Stimulated activated CD4-positive, alpha-beta T cell treated with anti-CD3 and anti-CD28 coated beads, Interleukin-12 subunit alpha, Interleukin-12 subunit beta, amount 100 ng/mL, for 48 hours (primary cell): ENCODE data around the gene COL16A1.

ENCODE experiments used
- DNase-seq, 3 donors: peaks; one replicate each; pipeline ENCODE4 v3.0.0-alpha.2; 2020; ENCODE audit warnings: low read depth in 2 of 3, low spot score in 1 of 3

The COL16A1 gene

DNA sequence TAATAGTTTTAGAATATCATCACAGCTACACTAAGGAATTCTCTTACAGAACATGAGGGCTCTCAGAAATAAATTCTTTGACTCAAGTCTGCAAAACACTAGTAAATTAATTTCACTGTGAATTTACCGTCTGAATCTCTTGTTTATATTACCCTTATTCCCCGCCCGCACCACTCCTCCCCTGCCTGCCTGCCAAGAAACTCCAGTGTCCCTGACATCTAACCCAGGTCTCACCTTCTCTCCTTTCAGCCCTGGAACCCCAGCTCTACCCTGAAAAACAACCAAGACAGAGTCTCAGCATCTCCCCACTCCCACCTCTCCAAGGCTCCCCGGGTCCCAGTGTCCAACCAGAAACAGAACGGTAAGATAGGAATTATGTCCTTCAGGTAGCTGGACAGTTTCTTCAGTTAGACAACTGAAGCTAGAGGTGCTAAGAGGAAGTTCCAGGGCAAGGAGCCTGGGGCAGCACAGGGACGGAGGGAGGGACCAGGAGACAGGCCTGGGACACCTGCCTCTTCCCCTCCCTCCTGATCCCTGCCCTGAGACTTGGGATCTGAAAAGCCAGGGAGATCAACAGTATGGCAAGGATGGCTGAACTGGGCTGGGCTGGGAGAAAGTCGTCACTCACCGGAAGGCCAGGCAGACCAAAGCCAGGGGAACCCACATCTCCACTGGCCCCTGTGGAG is 15.4 kb downstream of the COL16A1 start:
- no peak for DNase-seq

DNA sequence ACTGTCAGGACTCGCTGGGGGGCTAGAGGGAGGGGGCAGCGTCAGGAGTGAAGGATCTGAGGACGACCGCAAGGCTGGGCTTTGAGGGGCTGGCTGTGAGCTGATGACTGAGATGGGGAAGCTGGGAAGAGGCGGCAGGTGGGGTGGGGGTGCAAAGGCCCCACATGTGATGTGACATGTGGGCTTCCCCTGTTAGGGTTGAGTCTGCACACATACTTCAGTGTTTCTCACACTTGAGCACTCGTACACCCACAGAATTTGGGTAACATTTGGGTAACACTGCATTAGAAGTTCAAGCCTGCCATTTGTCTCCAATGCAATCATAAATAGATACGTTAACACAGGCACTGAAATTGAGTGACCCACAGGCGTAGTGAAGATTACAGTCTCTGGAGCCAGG is 16.2 kb downstream of the COL16A1 start:
- no peak for DNase-seq

DNA sequence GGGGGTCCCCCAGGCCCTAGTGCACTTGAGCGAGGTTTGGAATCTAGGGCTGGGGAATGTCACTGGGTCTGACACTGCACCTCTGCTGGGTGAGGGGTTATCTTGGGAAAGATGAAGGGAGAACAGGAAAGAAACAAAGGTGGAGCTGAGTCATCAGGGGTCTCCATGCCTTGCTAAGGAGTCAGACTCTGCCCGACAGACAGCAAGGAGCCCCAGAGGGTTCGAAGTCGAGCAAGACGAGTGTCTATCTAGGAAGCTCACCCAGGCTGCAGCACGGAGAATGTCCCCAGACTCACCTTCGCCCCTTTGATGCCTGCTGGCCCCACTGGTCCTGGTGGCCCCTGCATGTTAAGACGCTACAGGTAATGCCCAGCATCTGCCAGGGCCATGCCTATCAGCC is 18.0 kb downstream of the COL16A1 start:
- DNase-seq = no peak

DNA sequence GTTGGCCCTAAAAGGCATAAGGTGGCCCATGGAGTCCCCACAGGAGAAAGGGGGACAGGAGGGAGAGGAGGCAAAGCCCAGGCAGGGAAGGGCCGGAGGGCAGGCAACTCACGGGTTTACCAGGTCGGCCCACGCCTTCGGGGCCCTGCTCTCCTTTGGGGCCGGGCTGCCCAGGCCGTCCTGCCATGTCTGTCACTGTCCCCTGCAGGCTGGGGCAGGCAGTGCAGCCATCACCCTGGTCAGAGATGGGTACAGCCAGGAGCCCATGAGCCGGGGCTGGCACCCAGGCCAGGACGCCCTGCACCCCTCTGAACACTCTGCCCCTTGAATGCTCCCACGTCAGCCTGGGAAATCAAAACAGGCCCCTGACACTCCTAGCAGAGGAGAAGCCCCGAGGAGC is 19.8 kb downstream of the COL16A1 start:
- no peak for DNase-seq

DNA sequence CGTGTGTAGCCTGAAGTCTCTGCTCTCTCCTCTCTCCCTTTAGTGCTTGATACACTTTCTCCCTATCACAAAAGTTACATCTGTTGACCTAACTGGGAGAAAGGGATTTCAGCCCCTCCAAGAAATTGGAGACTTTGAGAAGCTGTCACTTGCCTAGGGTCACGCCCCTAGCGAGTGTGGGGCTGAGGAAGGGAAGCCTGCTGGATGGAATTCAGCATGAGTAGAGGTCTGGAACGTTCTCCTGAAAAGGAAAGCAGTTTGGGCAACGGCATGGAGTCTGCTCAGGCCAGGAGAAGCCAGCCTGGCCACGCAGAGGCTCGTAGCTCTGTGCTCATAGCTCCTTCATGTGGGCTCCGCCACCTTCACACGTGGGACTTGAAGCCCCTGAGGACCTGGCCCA is 22.4 kb downstream of the COL16A1 start:
- DNase-seq = no peak

DNA sequence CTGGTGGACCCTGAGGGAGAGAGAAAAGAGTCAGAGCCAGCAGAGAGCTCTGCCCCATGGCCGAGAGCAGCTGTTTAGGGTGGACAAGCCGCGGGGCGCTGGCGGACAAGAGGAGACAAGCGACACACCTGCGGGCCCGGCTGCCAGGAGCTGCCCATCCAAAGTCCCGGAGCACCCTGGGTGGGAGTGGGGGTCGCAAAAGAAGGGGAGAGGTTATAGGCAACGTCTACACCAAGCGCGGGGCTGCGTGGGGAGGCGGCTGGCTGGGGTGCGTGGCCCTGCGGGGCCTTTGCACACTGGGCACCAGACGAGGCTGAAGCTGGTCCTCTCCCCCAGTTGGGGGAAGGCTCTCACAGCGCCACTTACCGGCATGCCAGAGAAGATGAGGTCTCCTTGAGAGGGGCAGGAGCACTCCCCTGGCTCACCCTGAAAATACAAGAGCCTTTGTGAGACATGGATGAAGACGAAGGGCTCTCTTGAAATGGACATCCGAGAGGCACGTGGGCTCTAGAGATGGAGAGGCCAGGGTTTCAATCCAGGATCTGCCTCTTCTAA is 24.1 kb downstream of the COL16A1 start:
- no peak for DNase-seq

DNA sequence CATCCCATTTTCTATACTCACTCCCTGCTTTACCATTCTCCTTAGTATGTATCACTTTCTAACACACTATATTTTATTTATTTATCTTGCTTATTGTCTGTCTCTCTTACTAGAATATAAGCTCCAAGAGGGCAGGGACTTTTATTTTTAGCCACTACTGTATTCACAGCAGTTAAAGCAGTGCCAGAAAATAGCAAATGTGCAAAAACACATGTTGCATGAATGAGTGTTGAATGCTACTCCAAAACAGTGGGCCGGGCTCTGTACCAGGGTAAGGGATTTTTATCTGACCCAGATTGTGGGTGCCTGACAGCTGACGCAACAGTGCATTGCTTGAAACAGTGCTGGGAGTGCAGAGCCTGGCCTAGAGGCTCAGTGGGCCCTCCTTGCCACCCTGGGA is 24.7 kb downstream of the COL16A1 start:
- no peak for DNase-seq

DNA sequence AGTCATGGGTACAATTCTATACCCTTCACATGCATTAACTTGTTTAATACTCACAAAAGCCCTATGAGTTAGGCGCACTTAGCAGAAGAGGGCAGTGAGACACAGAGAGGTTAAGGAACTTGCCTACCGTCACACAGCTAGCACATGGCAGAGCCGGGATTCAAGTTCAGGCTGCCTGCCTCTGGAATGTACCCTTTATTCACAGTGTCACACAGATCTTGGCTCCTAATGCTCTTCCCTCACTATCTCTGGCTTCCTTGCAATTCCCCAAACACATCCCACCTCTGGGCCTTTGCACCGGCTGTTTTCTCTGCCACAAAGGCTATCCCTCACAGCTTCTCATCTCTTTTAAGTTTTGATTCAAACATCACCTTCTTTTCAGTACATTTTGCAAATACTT is 25.1 kb downstream of the COL16A1 start:
- DNase-seq = no peak

DNA sequence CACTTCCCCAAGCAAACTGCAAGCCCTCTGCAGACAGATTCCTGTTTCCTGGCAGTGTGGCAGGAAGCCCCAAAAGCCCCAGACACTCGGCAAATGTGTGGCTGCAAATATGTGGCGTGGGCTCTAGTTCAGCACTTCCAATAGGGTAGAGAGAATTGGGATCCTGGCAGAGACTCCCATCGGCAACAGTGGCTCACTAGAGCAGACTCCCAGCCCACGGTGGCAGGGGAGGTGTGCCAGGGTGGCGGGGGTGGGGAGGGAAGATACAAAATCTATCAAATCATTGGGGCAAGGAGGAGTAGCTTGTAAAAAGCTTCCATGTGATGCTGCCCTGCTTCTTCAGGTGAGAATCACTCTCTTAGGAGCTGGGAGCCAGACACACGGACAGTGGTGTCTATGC is 25.9 kb downstream of the COL16A1 start:
- no peak for DNase-seq

DNA sequence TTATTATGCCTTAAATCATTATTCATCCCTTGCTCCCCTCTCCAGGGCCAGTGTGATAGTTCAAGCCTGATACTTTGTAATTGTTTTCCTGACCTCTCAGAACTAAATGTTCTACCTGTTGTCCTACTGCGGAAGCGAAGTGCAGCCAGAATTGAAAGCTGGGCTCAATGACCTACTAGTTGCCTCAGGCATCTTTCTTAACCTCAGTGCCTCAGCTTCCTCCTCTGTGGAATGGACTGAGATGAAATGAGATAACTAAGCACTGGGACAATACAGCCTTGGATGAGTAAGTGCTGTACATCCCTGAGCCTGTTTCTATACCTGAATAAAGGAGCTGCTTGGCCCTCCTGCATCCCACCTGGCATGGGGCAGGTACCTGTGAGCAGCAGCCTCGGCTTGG is 26.4 kb downstream of the COL16A1 start:
- no peak for DNase-seq

DNA sequence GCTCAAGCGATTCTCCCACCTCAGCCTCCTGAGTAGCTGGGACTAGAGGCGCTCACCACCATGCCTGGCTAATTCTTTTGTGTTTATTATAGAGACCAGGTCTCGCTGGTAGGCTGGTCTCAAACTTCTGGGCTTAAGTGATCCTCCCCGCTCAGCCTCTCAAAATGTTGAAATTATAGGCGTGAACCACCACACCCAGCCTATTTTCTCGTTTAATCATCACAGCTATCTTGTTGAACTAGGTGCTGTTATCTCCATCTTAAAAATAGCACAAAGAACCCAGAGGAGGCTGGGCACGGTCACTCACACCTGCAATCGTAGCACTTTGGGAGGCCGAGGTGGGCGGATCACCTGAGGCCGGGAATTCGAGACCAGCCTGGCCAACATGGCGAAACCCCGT is 28.1 kb downstream of the COL16A1 start:
- DNase-seq = no peak

DNA sequence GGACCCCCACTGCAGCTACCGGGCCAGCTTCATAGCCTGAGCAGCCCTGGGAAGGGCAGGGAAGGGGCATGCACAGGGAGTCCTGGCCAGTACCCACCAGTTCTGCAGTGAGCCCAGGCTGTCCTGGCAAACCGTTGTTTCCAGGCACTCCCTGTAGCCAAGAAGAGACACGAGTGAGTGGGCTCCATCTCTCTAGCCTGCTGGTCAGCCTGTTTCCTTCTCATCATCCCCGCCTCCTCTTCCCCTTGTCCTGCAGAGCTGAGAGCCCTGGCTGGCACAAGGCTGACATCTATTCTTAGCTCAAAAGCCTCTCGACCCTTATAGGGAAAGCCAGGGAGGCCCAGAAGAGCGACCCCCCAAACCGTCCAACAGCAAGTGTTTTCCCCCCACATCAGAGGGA is 28.7 kb downstream of the COL16A1 start:
- DNase-seq = no peak

DNA sequence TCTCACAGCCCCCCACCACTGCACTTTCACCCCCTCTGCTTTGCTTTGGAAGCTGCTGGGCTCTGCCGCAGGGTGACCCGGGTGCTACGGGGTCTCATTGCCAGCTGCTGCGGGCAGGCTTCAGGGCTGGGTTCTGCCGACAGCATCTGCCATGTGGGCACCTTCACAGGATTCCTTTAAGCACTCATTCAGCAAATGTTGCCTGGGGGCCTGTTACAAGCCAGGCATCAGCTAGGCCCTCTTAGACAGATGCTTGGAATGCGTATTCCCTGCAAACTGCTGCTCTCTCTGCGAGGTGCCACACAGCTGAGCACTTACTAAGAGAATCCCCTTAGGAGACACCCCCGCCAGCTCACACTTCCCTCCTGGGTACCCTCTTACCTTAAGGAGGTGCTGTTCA is 29.2 kb downstream of the COL16A1 start:
- no peak for DNase-seq

DNA sequence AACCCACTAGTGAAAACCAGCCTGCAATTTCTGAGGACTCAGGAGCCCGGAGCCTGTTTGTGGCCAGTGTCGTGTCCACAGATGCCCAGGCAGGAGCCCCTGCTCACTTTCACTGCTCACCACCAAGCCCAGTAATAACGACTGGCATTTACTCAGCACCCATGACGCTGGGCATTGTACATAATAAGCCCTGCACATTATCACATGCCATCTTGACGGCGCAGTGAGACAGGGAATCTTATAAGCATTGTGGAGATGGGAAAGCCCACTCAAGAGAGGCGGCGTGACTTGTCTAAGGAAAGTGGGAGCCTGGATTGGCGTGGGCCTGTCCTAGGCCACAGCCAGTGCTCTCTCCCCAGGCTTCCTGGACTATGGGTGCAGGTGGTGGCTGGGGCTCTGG is 30.4 kb downstream of the COL16A1 start:
- no peak for DNase-seq

DNA sequence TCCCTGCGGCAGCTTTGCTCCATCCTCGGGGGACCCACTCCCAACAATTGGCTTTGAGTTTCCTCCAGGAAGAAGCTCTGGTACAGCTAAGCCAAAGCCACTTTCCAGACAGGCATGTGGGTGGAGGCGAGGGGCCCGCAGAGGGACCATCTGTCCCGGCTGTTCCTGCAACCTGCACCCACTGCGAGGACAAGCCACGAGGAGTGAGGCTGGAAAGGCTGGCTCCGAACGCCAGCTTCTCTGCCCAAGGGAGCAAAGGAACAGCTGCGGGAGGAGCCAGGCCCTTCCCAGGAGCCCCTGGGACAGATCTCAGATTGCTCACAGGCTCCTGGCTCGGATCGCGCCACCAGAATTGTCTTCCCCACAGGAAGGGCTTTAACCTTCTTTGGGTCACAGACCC is 30.8 kb downstream of the COL16A1 start:
- DNase-seq = no peak

DNA sequence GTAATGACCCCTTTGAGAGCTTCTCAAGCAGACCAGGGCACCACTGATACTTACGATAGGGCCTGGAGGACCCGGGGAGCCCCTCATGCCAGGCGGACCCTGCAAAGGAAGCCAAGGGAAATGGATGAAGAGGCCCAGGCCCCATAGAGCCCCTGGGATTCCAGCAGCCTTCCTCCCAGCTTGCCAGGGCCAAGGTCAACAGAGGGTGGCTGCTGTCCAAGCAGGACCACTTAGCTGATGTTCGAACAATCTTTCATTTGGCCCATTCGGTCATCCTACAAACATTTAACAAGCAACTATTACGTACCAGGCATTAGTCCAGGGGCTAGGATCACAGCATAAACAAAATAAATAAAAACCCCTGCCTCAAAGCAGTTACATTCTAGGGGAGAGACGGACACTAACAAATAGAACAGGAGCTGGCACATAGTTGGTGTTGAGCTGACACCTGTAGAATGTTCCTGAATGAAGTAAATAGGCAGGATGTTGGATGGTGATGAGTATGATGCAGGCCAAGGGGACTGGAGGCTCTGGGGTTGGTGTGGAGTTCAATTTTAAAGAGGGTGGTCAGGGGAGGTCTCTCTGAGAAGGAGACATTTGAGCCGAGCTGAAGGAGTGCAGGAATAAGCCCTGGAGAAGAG is 32.1 kb downstream of the COL16A1 start:
- DNase-seq = no peak

DNA sequence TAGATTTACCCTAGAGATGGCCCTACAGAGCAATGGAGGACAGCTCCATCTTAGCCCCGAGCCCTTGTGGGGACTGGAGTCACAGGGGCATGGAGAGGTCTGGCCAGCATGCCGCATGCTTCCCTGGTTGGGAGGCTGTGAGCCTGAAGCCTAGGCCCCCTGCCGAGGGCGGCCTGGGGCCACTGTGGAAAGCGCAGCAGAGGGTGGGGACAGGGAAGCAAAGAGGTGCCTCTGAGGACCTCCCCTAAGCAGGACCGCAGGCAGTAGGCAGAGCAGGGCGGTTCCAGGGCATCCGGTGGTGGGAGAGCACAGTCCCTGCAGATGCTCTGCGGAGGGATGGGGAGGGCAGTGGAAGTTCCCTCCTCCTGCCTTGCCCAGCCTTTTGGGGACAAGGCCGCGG is 32.7 kb downstream of the COL16A1 start:
- DNase-seq = no peak

DNA sequence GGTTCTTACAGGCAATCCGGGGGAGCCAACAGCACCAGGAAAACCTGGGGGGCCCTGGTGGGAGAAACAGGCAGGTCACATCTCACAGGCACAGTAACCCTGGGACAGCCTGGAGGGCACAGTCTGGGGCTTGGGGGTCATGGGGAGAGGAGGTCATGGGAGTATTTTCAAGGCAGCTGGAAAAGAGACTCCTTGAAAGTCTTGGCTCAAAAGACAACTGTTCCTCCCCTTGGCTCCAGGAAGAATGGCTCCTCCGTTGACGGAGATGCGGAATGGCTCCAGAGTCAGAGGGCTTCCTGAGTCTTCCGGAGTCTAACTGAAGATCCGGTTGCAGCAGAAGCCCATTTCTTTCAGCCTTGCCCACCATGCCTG is 33.2 kb downstream of the COL16A1 start:
- DNase-seq = no peak

DNA sequence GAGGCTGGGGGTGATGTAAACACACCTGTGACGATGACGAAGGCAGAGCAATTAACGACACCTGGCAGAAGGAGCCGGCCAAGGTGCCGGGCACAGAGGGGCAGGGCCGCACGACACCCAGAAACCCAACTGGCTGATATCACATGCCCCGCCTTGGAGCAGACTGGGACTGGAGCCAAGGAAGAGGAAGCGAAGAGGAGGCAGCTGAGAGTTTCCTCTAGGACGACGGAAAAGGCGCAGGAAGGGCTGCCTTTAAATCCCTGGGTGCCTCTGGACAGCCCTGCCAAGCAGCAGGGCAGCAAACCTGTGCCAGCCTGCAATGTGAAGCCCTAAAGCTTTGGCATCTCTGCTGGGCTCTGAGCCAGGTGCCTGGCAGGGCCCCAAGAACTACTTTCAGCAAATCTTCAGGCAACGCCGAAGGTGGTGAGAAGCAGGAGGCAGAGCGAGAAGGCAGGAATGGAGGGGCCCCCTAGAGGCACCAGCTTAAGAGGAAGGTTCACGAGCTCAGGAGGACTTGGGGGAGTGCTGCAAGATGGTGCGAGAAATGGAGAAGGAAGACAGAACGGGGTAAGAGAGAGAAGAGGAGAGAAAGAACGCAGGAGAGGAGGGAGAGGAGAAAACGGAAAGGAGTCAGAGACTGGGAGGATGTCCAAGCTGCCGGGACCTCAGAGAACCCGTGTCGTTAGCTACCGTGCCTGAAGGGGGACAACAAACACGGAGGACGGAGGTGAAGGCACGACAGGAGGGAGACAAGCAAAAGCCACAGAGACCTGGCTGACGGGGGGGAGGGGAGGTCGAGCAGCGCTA is 33.8 kb downstream of the COL16A1 start:
- DNase-seq = no peak

DNA sequence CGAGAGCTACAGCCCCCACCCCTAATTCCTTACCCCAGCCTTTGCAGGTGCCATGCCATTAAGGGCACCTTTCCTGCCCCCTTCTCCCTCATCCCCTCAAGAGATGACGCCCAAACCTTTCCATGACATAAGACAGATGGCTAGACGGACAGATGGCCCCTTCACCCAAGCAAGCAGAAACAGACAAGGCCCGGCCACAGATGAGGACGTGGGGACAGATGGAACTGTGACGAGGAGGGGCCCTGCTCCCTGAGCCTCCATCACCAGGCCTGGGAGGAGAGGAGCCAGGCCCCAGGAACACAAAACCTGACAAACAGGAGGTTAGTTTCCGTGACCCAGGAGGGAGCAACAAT is 34.4 kb downstream of the COL16A1 start:
- DNase-seq = no peak

DNA sequence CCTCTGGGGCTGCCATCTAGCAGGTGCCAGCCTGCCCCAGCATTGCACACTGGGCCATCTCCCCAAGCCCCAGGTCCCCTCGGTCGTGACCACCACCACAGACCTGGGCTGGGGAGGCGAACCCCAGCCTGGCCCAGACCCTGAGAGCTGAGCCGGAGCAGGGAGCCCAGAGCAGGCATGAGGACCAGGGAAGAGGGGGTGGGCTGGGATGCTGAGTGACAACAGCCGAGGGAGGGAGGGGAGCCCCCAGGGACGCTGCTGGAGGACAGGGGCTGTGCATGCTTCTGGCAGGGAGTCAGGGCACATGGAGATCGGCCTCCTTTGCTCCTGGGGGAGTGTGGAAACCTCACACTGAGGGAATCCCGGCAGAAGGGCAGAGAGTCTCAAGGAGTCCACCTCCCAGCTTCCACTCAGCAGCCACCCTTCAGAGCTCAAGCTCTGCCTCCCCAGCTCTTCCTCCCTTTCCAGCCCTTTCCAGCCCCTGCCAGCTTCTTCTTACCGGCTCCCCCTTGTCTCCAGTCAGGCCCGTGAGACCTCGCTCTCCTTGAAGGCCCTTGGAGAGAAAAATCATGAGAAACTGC is 35.4 kb downstream of the COL16A1 start:
- DNase-seq = no peak
